HG02938 (cell line): ENCODE data around the gene PRKD1.

Experiments used
- ATAC-seq: cut with Tn5 transposase; IDR thresholded peaks from one replicate; pipeline ENCODE4 v1.9.1; 2021; ENCODE audit warnings: mild to moderate bottlenecking, moderate library complexity; ENCODE audit not compliant: unreplicated experiment

The PRKD1 gene

GRCh38 chr14:29536886-29537511 lies 390.6 kb downstream of the PRKD1 start:
- ATAC-seq, result no peak

DNA sequence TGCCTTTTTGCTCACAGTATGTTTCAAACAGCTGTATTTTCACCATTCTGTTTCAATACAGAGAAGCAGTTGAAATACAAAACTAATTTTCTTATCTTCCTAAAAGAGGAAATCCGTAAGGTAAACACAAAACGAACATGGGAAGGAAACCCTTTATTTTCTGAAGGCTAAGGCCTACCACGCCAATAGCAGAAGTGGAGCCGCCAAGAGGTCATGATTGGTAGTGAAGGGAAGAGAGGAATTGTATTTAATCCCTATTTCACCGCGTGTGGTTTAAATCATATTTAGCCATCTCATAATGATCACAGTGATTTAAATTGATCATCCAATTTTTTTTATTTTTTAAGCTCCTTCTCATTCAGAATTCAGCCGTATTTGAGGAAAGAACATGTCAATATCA lies 398.2 kb downstream of the PRKD1 start:
- no peak for ATAC-seq

GRCh38 chr14:29528889-29529288 lies 398.8 kb downstream of the PRKD1 start:
- ATAC-seq, result no peak

GRCh38 chr14:29527286-29527685 lies 400.4 kb downstream of the PRKD1 start:
- no peak for ATAC-seq
